Tibial nerve (tissue), 3 donors: ENCODE data around the gene ZNF219.

Experiments
- POLR2A ChIP-seq, 2 donors: fragments of 450-650 bp; IDR thresholded peaks; one replicate each; pipeline ENCODE4 v1.6.1; 2017; ENCODE audit warnings: antibody characterized with exemption in 2 of 2, mild to moderate bottlenecking in 2 of 2, moderate library complexity in 2 of 2
- TF ChIP-seq, protein P1 (sequence below), 5 experiments: fragments of 200-600 bp in 3 of 5; fragments of 450-650 bp in 2 of 5; sonication (generic) in 3 of 5; IDR thresholded peaks; one replicate each; pipeline ENCODE4 v1.5.1; 2016 to 2019; ENCODE audit warnings: antibody characterized with exemption in 5 of 5, mild to moderate bottlenecking in 3 of 5, moderate library complexity in 2 of 5

DNA sequence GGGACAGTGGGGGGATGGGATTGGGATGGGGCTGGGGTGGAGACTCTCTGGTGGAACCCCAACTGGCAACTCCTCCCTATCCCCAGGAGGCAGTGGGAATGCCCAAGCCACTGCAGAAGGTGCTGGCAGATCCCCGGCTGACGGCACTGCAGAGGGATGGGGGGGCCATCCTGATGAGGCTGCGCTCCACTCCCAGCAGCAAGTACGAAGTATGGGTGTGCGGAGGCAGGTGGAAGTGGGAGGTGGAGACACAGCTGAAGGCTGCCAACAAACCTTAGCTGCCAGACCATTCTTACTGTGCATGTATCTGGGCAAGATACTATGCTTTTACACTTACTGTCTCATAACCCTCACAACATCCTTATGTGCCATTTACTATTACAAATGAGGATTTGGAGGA, 20.2 kb downstream of the ZNF219 start:
- TF ChIP-seq, protein P1, sequence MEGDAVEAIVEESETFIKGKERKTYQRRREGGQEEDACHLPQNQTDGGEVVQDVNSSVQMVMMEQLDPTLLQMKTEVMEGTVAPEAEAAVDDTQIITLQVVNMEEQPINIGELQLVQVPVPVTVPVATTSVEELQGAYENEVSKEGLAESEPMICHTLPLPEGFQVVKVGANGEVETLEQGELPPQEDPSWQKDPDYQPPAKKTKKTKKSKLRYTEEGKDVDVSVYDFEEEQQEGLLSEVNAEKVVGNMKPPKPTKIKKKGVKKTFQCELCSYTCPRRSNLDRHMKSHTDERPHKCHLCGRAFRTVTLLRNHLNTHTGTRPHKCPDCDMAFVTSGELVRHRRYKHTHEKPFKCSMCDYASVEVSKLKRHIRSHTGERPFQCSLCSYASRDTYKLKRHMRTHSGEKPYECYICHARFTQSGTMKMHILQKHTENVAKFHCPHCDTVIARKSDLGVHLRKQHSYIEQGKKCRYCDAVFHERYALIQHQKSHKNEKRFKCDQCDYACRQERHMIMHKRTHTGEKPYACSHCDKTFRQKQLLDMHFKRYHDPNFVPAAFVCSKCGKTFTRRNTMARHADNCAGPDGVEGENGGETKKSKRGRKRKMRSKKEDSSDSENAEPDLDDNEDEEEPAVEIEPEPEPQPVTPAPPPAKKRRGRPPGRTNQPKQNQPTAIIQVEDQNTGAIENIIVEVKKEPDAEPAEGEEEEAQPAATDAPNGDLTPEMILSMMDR (IDR thresholded peaks at IDR 0.05) = no peak
- TF ChIP-seq POLR2A (IDR thresholded peaks at IDR 0.05) = no peak
